IMR-90 (cell line): ENCODE measurements around the gene DNM3.

Experiments used
- CEBPB ChIP-seq: IDR thresholded peaks from 2 replicates; pipeline ENCODE4 v1.6.1; 2012; ENCODE audit warnings: low read depth, low read length, improper control_type of control experiment
- CHD1 ChIP-seq: IDR thresholded peaks from 2 replicates; pipeline ENCODE4 v1.6.1; 2012; ENCODE audit warnings: low read depth, low read length, improper control_type of control experiment
- FOS ChIP-seq: fragments of 150-350 bp; IDR thresholded peaks from 2 replicates; pipeline ENCODE4 v1.6.1; 2016; ENCODE audit warnings: low read depth, low read length
- MAFK ChIP-seq: IDR thresholded peaks from 2 replicates; pipeline ENCODE4 v1.6.1; 2012; ENCODE audit warnings: low read depth, low read length, improper control_type of control experiment
- MAZ ChIP-seq: IDR thresholded peaks from 2 replicates; pipeline ENCODE4 v1.6.1; 2012; ENCODE audit warnings: low read depth, mild to moderate bottlenecking, low read length, improper control_type of control experiment, moderate library complexity, borderline replicate concordance
- MXI1 ChIP-seq: IDR thresholded peaks from 2 replicates; pipeline ENCODE4 v1.6.1; 2012; ENCODE audit warnings: low read depth, mild to moderate bottlenecking, low read length, moderate library complexity, borderline replicate concordance
- POLR2A ChIP-seq: IDR thresholded peaks from 2 replicates; pipeline ENCODE4 v1.6.1; 2012; ENCODE audit warnings: mild to moderate bottlenecking, low read depth, low read length
- RAD21 ChIP-seq: IDR thresholded peaks from 2 replicates; pipeline ENCODE4 v1.6.1; 2012; ENCODE audit warnings: low read length, improper control_type of control experiment
- RCOR1 ChIP-seq: IDR thresholded peaks from 2 replicates; pipeline ENCODE4 v1.6.1; 2012; ENCODE audit warnings: mild to moderate bottlenecking, low read length, improper control_type of control experiment; ENCODE audit not compliant: insufficient replicate concordance
- RFX5 ChIP-seq: IDR thresholded peaks from 2 replicates; pipeline ENCODE4 v1.8.0; 2012; ENCODE audit warnings: low read depth, mild to moderate bottlenecking, low read length, moderate library complexity
- SMC3 ChIP-seq: fragments of 150-350 bp; IDR thresholded peaks from 2 replicates; pipeline ENCODE4 v1.6.1; 2016; ENCODE audit warnings: low read depth, mild to moderate bottlenecking, antibody characterized with exemption, low read length, moderate library complexity
- TF ChIP-seq, protein P1 (sequence below): conservative IDR thresholded peaks from 2 replicates; pipeline ENCODE4 v1.5.1; 2012; ENCODE audit warnings: mild to moderate bottlenecking, low read depth, low read length, improper control_type of control experiment
- TF ChIP-seq, protein P2 (sequence below): fragments of 150-350 bp; IDR thresholded peaks from 2 replicates; pipeline ENCODE4 v1.6.1; 2017; ENCODE audit warnings: mild to moderate bottlenecking, antibody characterized with exemption, low read length, low read depth

DNA sequence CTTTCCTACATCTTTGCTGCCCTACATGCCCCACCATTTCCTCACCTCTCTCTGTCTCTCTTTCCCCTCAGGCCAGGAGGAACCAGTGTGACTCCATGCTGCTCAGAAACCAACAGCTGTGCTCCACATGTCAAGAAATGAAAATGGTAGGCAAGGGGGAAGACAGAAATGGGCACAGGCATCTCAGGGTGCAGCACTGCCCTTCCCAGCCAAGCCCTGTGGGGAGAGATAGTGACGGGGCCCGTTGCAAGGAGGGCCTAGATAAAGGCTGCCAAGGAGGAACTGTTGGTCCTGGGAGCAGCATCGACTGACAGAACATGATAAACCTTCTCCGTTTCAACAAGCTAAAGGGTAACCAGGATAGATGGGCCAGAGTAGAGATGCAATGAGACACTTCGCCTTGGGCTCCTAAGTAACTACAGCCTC lies 615.1 kb downstream of the DNM3 start:
- TF ChIP-seq, protein P1, sequence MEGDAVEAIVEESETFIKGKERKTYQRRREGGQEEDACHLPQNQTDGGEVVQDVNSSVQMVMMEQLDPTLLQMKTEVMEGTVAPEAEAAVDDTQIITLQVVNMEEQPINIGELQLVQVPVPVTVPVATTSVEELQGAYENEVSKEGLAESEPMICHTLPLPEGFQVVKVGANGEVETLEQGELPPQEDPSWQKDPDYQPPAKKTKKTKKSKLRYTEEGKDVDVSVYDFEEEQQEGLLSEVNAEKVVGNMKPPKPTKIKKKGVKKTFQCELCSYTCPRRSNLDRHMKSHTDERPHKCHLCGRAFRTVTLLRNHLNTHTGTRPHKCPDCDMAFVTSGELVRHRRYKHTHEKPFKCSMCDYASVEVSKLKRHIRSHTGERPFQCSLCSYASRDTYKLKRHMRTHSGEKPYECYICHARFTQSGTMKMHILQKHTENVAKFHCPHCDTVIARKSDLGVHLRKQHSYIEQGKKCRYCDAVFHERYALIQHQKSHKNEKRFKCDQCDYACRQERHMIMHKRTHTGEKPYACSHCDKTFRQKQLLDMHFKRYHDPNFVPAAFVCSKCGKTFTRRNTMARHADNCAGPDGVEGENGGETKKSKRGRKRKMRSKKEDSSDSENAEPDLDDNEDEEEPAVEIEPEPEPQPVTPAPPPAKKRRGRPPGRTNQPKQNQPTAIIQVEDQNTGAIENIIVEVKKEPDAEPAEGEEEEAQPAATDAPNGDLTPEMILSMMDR: no peak
- TF ChIP-seq RAD21: no peak
- no peak for TF ChIP-seq POLR2A
- no peak for TF ChIP-seq FOS
- no peak for TF ChIP-seq RFX5
- TF ChIP-seq CEBPB: no peak
- TF ChIP-seq, protein P2, sequence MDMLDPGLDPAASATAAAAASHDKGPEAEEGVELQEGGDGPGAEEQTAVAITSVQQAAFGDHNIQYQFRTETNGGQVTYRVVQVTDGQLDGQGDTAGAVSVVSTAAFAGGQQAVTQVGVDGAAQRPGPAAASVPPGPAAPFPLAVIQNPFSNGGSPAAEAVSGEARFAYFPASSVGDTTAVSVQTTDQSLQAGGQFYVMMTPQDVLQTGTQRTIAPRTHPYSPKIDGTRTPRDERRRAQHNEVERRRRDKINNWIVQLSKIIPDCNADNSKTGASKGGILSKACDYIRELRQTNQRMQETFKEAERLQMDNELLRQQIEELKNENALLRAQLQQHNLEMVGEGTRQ: no peak
- TF ChIP-seq MXI1: no peak
- no peak for TF ChIP-seq MAZ
- TF ChIP-seq MAFK: no peak
- no peak for TF ChIP-seq SMC3
- no peak for TF ChIP-seq CHD1
- no peak for TF ChIP-seq RCOR1
